ENCODE measurements around the gene IL20.
A peak's percentile ranks its signal among the peaks of the same experiment; 100 is the strongest.

Gene IL20, protein sequence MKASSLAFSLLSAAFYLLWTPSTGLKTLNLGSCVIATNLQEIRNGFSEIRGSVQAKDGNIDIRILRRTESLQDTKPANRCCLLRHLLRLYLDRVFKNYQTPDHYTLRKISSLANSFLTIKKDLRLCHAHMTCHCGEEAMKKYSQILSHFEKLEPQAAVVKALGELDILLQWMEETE

GRCh38 chr1:206864939-206865671, at the start of gene IL20:
Gene IL20 (plus strand): TSS chr1:206865623. CDS start chr1:206865853, 230 bp downstream.
- DNase-seq: peak; percentile 48

DNA sequence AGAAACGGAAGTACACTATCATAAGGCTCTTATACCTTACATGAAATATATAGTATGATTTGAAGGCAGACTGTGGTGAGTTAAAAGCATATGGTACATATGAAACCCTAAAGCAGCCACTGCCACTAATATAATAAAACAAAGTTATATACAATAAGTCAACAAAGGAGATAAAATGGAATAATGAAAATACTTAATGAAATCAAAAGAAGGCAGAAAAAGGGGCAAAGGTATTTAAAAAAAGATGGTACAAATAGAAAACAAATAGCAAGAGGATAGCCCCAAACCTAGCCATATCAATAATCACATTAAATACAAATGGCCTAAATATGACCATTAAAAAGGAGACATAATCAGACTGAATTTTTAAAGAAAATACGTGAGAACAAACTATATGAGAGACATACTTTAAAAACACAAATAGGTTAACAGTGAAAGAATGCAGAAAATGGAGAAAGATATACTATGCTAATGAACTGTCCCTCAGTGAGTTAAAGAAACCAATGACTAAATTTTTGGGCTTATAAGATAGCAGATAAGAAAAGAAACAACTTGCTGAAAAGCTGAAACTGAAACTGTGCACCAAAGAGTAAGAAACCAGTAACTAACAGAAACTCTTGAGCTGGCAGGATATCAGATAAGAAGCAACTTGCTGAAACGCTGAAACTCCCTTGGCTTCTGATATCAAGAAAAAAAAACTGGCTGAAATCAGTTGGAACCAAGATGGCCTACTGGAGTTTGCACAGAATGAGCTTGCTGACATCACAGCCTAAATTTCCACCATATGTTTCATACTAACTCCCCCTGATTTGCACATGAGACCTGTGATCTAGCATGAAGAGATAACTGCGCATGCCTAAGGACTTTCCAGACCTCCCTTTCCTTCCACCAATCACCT, 48.8 kb upstream of the IL20 start:
- DNase-seq: no peak

- no peak for DNase-seq
These were observed 43.9 kb upstream of the IL20 start for GRCh38 chr1:206821493-206821892.

- DNase-seq: no peak
These were observed 41.7 kb upstream of the IL20 start for GRCh38 chr1:206823727-206824126.

DNA sequence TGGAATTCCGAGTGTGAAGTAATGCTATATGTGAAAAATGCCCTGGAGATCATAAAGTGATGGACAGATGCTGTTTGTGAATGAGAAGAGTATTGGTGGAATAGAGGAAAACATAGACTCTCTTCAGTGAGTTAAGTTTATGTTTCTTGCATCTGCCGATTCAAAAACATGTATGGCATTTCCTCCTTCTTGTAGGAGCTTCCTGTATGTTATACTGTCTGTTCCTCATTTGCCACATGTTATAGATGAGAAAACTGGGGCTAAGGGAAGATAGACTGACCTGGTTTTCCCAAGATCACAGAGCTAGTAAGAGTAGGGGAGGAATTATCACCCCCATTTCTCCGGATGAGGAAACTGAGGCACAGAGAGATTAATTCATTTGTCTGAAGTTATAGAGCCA, 41.1 kb upstream of the IL20 start:
- no peak for DNase-seq

- DNase-seq: no peak
These were observed 39.0 kb upstream of the IL20 start for GRCh38 chr1:206826394-206826793.

GRCh38 chr1:206828061-206828460, 37.4 kb upstream of the IL20 start:
- DNase-seq: no peak

GRCh38 chr1:206828765-206829164, 36.7 kb upstream of the IL20 start:
- DNase-seq: no peak

GRCh38 chr1:206829282-206829681, 36.1 kb upstream of the IL20 start:
- no peak for DNase-seq

GRCh38 chr1:206829875-206830274, 35.5 kb upstream of the IL20 start:
- no peak for DNase-seq

DNA sequence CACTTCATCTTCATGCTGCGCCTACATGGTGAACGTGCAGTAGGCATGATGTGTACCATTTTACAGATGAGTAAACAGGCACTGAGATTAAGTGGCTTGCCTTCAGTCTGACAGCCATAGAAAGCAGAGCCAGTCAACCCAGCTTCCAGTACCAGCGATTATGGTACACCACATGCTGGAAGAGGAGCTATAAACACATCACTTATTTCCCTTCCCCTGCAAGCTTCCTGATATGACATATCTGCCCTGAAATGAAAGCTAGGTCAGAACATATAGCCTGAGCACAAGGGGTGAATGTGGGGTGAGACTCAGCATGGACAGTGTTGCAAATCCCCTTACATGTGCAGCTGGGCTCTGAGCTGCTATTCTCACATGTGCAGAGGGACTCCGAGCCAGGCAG, 33.8 kb upstream of the IL20 start:
- DNase-seq: no peak

- DNase-seq: no peak
These were observed 33.0 kb upstream of the IL20 start for GRCh38 chr1:206832352-206832880.

DNA sequence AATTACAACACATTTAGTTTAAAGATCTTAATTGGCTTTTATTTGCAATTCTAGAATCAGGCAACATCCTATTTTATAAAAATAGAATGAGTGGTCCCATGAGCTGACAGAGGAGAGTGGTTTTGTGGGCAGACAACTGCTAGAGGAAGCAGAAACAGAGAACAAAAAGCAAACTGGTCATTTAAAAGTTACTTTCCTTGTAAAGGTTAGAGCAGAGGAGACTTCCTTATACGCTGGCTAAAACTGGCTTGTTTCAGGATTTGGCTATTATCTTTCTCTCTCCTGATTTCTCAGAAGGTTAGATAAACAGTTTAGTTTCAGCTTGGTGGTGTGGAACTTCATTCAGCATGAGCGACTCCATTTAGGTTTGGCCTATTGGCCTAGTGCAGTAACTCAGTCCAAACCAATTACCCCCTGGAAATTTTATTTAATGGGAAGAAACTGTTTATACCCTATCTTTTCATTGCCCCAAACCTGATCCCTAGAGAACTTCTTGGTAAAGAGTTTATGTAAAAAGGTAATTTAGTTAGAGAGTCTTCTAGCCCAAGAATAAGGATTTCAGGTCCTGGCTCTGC, 32.2 kb upstream of the IL20 start:
- DNase-seq: no peak

DNA sequence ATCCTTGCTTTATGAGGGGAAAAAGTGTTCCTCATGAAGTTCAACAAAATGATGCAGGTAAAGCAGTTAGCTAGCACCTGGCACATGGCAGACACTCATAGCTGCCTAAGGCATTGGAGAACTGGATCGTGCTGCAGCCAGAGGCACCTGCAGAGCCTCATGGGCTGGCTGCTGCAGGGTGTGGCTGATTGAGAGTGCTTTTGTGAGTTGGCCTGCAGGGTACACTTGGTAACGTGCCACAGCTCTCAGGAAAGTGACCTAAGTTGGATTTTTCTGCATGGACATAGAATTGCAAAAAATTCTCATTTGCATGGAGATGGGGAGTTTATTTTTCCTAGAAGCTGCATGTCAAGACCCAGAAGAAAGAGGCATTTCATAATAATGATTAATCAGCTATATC, 31.6 kb upstream of the IL20 start:
- DNase-seq: peak; percentile 33

- DNase-seq: no peak
These were observed 31.2 kb upstream of the IL20 start for GRCh38 chr1:206834217-206834616.

GRCh38 chr1:206834711-206835110, 30.7 kb upstream of the IL20 start:
- no peak for DNase-seq

DNA sequence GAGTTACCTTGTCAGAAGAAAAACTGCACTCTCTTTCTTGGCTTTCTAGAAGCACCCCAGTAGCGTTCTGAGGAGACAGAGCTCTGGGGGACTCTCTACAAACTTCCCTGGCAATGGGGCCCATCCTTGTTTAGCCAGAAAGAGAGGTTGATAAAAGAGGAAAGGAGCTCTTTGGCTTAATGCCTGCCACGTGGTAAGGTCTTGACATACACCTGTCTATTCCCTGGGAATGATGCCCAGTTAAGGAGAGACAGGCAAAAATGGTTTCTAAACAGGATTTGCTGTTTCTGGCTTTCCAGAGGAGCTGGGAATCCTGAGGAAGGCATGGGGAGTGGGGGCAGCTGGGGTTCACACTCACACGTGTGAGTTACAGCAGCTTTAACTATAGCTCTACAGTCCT, 30.2 kb upstream of the IL20 start:
- peak; percentile 77 for DNase-seq

DNA sequence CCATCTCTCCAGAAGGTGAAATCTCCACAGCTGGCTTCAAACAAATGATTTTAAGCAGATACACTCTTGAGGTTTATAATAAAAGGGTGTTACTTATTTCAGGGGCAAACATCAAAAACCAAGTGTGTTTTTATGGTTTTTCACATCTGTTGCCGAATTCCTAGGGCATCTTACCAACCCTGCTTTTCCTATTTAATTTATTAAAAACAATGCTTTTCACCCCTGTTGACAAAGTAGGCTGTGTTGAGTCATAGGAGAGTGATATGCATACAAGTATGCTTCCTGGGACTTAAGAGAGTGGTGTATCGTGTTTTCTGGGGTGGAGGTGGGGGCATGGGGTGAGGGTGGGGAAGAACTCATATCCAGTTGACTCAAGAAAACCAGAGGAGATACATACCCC, 29.3 kb upstream of the IL20 start:
- no peak for DNase-seq

DNA sequence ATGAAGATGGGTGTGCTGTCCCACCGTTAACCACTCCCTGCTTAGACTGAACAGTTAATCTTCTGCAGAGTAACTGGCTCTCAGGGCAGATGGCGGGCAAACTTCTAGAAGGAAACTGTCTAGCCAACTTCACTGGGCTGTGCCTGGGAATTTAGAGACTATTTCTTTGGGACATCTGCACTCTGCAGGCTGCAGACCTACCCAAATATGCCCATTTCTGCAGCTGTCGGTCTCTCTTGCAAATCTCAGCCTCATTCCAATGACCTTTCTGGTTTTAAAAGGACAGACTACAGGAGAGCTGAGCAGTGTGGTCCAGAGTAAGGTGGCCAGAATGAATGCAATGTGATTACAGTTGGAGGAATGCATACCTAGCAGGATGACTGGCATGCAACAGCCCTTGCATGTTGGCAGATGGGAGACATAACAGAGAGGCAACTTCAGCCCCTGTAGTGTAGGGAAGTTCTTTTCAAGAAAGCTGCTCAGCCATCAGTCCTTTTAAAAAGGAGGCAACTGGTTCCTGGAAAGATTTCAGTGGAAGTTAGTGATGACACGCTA, 26.3 kb upstream of the IL20 start:
- DNase-seq: no peak

- DNase-seq: no peak
These were observed 25.6 kb upstream of the IL20 start for GRCh38 chr1:206839857-206840256.

DNA sequence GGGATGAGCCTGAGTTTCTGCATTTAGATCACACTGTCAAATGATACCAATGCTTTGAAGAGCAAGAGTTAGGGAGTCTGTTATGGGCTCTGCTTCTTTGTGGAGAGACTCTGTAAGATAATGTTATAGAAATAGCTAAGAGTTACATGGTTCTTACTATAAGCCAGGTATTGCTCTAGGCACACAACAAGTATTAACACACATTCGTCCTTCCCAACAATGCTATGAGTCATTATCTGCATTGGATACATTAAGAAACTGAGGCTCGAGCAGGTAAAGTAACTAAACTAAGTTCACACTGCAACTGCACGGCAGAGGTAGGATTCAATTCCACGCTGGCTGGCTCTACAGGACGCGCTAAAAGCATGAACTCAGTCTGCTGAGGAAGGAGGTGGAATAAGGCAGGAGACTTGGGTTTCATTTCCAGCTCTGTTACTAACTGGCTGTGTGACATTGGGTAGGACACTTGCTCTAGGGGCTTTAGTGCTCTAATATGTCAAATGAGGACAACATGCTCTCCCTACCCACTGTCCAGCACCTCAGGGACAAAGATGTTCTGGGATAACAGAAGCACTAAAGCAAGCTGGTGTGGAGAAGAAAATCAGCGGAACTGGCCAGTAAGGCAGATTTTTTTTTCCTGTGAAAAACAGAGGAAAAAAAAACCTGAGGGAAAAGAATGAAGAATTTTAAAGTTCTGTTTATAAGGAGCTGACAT, 23.7 kb upstream of the IL20 start:
- DNase-seq: no peak

GRCh38 chr1:206842854-206843253, 22.6 kb upstream of the IL20 start:
- DNase-seq: no peak

Measured in NCI-H1092 treated with DMSO at 0.1 percent for 48 hours (cell line).